ENCODE results near the gene ATP8B4. TPM values are rescaled to one million over a fixed set of nuclear protein-coding genes. Genes with fewer than 3 reads are reported as not detected.

The ATP8B4 gene
- total and polyA plus RNA-seq, 10 of the 15 experiments (the other 5 are each of a cell fraction or from before 2014, with no cell fraction given): 0.02 to 0.94 (median 0.19) TPM

DNA sequence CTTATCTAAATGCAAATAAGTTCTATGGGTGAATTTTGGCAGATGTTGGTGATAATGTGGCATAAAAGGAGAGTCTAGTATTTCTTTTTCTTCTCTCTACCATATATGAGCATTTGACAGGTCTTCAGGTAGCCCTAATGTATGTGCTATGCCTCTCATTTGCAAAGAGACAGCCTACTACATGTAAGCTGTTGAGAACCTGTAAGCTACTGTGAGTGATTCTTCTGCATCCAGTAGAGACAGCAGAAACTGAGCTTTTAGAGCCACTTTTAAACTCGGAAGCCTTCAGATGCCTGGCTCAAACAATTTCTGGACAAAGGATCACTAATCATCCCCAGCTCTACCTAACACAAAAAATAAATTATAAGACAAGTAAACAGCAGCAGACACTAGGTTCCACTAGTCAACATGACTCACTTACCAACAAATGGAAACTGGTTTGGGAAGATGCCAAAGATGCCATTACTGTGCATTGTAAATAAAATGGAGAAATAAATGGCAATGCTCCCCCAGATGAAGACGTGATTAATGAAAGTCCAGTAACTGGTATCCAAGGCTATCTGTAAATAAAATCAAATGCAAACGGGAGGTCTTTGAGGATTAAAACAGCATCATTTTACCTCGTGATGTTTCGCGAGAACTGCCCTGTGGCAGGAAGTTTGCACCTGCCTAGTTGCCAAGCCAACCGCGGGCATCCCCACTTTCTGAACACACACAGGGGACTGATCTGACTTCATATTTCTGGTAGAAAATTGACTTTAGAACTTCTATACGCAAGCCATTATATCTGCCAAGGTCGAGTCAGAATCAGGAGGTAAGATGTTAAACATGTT is 252.9 kb downstream of the ATP8B4 start (continued):
- TF ChIP-seq E2F8 (IDR thresholded peaks at IDR 0.05; ENCODE audit: low read depth, partially characterized antibody): no peak
- TF ChIP-seq CREM (IDR thresholded peaks at IDR 0.05; ENCODE audit: low read depth): no peak
- TF ChIP-seq STAT3 (IDR thresholded peaks at IDR 0.05; ENCODE audit: low read depth, low read length): no peak
- no peak for TF ChIP-seq RAD21 (IDR thresholded peaks at IDR 0.05; ENCODE audit: insufficient read depth, low read depth, low read length)
- no peak for TF ChIP-seq SIN3A (IDR thresholded peaks at IDR 0.05; ENCODE audit: low read depth, low read length)

- TF ChIP-seq, protein P1, sequence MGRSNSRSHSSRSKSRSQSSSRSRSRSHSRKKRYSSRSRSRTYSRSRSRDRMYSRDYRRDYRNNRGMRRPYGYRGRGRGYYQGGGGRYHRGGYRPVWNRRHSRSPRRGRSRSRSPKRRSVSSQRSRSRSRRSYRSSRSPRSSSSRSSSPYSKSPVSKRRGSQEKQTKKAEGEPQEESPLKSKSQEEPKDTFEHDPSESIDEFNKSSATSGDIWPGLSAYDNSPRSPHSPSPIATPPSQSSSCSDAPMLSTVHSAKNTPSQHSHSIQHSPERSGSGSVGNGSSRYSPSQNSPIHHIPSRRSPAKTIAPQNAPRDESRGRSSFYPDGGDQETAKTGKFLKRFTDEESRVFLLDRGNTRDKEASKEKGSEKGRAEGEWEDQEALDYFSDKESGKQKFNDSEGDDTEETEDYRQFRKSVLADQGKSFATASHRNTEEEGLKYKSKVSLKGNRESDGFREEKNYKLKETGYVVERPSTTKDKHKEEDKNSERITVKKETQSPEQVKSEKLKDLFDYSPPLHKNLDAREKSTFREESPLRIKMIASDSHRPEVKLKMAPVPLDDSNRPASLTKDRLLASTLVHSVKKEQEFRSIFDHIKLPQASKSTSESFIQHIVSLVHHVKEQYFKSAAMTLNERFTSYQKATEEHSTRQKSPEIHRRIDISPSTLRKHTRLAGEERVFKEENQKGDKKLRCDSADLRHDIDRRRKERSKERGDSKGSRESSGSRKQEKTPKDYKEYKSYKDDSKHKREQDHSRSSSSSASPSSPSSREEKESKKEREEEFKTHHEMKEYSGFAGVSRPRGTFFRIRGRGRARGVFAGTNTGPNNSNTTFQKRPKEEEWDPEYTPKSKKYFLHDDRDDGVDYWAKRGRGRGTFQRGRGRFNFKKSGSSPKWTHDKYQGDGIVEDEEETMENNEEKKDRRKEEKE (IDR thresholded peaks at IDR 0.05): no peak
- TF ChIP-seq ETV6 (conservative IDR thresholded peaks at IDR 0.05 in 1 of 2, IDR thresholded peaks at IDR 0.05 in 1 of 2; ENCODE audit: borderline replicate concordance in 1 of 2, low read depth in 1 of 2): no peak
- WGBS (ENCODE audit: insufficient coverage, insufficient replicate concordance, low lambda C conversion rate, missing lambda C conversion rate): 57% methylated on average over 2 of the region's 2 CpGs
- H3K27me3 ChIP-seq (replicated peaks in 1 of 2; ENCODE audit: control insufficient read depth in 2 of 2, insufficient read depth in 2 of 2, low read length in 1 of 2): no peaks in the 10 kb centered on the region
- H3K9ac ChIP-seq (ENCODE audit: control insufficient read depth, insufficient read depth, low read length): no peak overlapping the region
- H2AFZ ChIP-seq (ENCODE audit: control insufficient read depth, low read depth, low read length): no peak overlapping the region
- H3K4me1 ChIP-seq (ENCODE audit: control insufficient read depth, insufficient read depth, low read length): no peaks in the 10 kb centered on the region
- no TSS peak for BruUV-seq (replicated peaks)
- no peak for FAIRE-seq
- H3K9me3 ChIP-seq (replicated peaks; ENCODE audit: control insufficient read depth, insufficient read depth, low read length): no peaks in the 10 kb centered on the region
- in situ Hi-C loops (cut with MboI) (no loop called here), intact Hi-C loops (cut with micrococcal nuclease; ENCODE audit: unreplicated experiment) (no loop called here)
- H3K4me3 ChIP-seq: no peak overlapping the region
- ChIA-PET CTCF (no interaction called here), POLR2A (no interaction called here), RAD21 (ENCODE audit: unreplicated experiment) (no interaction called here), SMC1A (ENCODE audit: uncharacterized antibody, unreplicated experiment) (no interaction called here)
- no peak overlapping the region for H3K27ac ChIP-seq (ENCODE audit: control insufficient read depth, insufficient read depth)
- H3K79me2 ChIP-seq (ENCODE audit: control insufficient read depth, insufficient read depth, low read length): no peaks in the 10 kb centered on the region
- H4K20me1 ChIP-seq (ENCODE audit: control insufficient read depth, insufficient read depth): no peaks in the 10 kb centered on the region
- ATAC-seq: no peak
- no peak for DNase-seq (ENCODE audit: low read depth, low spot score)
- no peaks in the 10 kb centered on the region for H3K36me3 ChIP-seq (ENCODE audit: control insufficient read depth in 2 of 2, insufficient read depth in 2 of 2, low read length in 1 of 2)
- no peak overlapping the region for H3K4me2 ChIP-seq (ENCODE audit: control insufficient read depth, insufficient read depth)
Observed at GRCh38 chr15:49864251-49864650, 254.8 kb downstream of the ATP8B4 start.

All from GM12878 (cell line).